Astrocyte of the hippocampus (primary cell): ENCODE data around the gene ST3GAL2.
A peak's percentile ranks its signal among the peaks of the same experiment; 100 is the strongest.
"Not testable (repeated sequence)": the region's sequence is repeated elsewhere in the genome, so short reads cannot be mapped to it uniquely, and the experiment has no call there.

ENCODE experiments used
- DNase-seq: peaks from one replicate; pipeline ENCODE4 v3.0.0; 2011; ENCODE audit warnings: low read depth, low spot score

Gene ST3GAL2

GRCh38 chr16:70337814-70338213 lies 101.1 kb downstream of the ST3GAL2 start:
- no peak for DNase-seq

DNA sequence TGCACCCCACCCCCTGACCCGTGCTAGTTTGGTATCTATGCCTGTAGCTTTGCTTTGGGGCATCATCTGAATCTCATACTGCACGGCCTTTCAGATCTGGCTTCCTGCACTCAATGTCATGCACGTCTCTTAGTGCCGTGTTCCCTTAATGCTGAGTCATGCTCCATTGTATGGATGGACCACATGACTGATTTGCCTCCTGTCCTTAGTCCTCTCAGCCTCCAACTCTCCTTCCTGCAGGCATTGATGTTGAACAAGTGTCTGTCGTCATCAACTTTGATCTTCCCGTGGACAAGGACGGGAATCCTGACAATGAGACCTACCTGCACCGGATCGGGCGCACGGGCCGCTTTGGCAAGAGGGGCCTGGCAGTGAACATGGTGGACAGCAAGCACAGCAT lies 106.2 kb downstream of the ST3GAL2 start:
- DNase-seq, result not testable (repeated sequence)

DNA sequence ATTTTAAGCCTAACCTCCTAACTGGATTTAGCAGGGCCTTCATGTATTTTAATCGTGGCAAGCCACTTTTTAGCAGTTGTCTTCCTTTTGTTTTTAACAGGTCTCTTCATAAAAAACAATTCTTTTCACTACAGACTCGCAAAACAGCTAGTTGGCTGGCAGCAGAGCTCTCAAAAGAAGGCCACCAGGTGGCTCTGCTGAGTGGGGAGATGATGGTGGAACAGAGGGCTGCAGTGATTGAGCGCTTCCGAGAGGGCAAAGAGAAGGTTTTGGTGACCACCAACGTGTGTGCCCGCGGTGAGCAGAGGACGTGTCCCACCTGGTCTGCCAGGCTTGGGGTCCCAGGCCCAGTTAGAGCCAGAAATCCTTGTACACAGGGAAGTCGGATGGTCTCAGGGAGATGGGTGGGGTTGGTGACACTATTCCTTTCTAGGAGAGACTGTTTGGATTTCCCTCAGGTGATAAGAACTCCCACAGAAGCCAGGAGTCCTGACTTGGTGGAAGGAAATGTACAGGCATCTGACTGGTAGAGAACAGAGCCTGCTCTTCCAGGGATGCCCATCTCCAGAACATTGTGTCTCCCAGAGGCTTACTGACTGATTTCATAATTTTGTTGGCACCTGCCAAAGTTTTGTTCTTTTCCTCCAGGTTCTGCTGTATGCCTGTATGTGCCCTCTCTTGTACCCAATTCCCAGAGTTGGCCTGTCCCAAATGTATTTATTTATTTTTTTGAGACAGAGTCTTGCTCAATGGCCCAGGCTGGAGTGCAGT lies 107.1 kb downstream of the ST3GAL2 start:
- DNase-seq, result peak; percentile 19

GRCh38 chr16:70331091-70331490 lies 107.8 kb downstream of the ST3GAL2 start:
- DNase-seq, result no peak
